ENCODE measurements around the gene PHLPP1.

Gene PHLPP1

DNA sequence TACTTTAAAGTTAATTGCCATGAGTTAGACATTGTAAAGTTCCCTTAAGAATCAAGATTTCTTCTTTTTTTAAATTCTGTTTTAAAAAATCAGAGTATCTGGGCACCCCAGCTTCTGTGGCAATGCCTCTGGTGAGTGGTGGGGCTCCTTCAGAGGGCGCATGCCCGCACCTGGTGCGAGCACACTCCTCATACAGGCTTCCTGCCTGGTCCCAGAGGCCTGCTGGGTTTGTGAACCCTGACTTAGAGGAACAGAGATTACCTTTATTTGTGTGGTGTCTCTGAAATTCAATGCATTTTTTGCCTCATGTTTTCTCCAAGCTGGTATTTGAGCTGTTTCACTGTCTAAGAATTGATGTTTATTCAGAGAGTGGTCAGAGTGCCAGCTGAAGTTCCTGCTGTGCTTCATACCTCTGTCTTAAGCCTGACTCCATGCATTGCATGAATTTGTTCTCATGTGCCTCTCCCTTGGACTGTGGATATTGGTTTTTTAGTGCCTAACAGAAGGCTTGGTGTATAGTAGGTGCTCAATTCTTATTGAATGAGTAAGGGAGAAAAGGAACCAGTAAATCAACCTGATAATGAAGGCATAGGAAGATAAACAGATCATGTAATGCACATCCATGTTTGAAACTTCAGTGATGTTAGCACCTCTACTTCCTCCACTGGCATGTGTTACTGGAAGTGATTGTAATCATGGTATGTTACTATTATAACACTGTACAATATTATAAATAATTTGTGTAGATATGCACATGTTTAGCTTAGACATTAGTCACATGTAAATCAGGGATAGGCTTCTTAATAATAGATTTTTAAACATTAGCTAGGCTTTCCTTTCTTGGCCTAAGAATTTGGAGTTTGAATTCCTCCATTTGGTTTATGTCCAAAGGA lies 29.0 kb downstream of the PHLPP1 start:
- no peak for DNase-seq

DNA sequence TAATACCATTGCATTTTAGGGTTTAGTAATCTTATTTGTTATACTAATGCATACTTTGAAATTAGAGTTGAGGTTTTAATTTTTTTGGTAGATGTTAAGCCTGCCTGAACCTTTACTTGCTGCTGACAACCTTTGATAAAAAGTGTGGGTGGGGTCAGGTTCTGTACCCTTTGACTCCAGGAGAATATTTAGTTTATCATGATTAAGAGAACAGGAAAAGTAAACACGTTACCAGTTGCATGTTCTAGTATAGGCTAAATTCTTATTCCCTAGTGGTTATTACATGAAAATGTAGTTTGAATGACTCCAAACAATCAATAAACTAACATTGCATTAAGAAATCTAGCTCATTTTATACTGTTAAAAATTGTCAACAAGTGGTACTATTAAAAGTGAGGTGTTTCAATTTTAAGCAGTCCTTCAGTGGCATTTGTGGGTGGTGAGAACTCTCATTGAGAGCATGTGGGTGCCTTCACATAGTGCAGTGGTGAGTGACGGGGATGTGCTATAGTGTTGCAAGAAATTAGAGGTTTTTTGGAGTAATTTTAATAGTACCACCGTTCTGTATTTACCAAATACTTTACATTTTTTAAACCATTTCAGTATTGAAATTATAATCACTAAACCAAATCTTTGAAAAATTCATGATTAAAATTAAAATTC lies 29.9 kb downstream of the PHLPP1 start:
- no peak for DNase-seq

DNA sequence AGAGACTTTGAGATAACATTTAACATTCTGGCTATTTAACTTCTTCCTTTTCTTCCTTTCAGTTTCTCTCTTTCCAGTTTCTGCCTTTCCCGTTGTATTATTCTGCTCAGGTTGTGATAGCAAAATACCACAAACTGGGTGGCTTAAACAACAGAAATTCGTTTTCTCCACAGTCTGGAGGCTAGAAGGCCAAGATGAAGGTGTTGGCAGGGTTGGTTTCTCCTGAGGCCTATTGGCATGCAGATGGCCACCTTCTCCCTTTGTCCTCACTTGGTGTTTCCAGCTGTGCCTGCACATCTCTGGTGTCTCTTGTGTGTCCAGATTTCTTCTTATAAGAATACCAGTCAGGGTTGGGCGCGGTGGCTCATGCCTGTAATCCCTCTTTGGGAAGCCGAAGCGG lies 34.0 kb downstream of the PHLPP1 start:
- no peak for DNase-seq

DNA sequence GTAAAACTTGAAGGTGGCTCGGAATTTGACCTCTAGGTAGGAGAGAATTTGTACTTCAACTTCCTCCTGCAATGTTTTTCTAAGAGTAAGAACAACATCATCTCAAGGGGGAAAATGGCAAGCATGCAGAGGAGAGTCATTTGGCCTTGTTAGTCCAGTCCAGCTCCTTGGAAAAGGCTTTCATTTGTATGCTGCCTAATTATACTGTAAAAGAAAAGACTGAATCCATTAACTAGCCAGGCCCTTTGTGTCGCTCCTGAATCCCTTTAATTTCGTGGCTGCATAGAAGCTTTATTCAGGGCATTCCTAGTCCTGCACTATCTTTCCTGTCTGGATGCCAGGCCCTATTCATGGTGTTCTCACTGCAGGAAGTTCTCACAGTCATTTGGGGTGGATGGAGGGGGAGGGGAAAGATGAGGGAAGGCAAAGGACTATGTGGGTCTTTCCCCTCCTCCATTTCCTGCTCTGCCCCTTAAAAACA lies 36.0 kb downstream of the PHLPP1 start:
- no peak for DNase-seq

DNA sequence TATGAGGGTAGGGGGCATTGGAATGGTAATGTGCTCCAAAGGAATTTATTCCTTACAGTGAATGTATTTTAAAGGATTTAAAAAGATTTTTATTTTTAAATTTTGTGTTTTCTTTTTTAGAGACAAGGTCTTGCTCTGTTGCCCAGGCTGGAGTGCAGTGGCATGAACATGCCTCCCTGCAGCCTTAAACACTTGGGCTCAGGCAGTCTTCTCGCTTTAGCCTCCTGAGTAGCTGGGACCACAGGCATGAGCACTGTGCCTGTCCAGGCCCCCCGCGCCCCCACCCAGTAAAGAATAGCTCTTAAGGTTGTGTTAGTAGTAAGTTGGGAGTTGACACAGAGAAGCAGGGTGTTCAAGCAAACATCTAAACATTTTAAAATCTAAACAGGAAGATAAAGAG lies 36.6 kb downstream of the PHLPP1 start:
- no peak for DNase-seq

DNA sequence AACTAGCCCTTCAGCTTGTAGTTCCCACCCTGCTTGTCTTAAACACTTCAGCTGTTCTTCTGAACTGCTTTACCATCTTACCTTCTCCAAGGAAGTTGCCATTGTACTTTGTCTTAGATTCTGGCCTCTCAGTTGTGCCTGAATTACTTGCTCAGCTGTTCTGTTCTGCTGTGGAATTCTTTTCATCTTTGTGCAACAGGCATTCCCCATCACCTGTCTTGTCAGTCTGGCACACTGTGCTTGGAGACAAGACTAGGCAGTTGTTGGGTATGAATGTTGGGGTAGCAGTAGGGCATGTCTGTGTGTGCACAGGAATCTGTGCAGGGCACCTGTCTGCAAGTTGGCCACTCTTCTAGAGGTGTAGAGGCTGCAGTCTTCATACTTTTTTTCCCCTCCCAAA lies 38.7 kb downstream of the PHLPP1 start:
- no peak for DNase-seq

DNA sequence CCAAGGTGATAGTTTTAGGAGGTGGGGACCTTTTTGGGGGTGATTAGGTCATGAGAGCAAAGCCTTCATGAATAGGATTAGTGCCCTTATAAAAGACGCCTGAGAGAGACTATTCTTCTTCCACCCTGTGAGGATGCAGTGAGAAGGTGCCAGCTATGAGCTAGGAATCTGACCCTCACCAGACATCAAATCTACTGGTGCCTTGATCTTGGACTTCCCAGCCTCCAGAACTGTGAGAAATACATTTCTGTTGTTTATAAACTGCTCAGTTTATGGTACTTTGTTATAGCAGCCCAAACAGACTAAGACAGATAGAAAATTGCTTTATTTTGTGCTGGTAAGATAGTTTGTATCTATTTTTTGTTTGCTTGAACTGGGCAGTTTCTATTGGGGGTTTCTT lies 40.1 kb downstream of the PHLPP1 start:
- no peak for DNase-seq

DNA sequence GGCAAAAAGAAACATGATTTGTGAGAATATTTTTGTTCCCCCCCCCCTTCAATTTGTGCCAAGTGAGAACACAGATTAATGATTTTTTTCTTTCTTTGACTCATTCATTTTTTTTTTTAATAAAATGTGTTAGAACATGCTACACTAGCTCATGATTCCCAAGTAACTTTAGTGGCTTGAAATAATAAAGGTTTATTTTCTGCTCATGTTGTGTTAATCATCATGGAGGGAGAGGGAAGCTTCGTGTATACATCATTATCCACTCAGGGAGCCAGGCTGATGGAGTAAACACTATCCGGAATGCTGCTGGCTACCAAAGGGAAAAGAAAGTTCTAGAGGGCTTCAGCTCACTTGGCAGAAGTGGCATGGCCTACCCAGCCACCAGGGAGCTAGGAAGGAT lies 40.6 kb downstream of the PHLPP1 start:
- no peak for DNase-seq

DNA sequence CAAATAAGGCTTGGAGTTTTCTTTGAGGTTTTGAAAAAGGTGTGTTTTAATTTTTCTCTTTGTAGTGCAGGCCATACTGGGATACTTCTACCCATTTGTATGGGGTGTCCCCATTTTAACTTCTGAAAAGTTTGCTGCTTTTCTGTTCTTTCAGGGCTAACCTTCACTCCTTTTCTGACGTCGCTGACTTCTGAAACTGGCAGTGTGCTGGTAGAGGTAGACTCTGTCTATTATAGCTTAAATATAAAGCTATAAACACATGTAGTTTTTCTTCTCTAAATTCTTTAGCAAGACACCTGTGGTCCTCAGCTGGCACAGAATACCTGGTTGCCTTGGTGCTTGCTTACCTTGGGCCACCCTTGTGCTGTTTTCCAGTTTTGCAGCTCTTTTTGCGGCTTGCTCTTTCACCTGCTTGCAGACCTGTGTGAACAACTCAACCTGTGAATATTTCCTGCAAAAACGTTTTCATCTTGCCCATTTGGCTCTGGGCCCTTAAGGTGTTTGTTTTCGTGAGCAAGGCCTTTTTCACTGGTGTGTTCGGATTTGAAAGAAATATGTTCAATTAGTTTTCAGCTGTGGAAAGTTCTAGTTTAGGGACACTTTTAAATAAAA lies 42.2 kb downstream of the PHLPP1 start:
- DNase-seq = no peak

DNA sequence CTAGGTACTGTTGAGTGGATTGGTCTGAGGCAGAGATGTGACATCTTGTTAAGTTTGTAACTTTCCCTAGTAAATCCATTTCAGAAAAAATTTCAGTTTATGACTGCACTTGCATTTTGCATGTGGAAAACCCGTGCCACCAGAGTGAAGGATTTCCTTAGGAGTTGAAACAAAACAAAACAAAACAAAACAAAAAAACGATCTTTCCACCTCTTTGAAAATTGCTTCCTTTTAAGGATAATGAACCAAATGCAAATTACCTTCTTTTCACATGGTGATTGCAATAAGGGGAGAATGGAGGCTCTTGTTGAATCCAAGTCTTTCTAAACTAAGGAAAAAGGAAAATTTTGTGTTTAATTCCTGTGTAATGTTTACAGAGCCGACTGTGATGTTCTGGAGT lies 43.2 kb downstream of the PHLPP1 start:
- DNase-seq = no peak

DNA sequence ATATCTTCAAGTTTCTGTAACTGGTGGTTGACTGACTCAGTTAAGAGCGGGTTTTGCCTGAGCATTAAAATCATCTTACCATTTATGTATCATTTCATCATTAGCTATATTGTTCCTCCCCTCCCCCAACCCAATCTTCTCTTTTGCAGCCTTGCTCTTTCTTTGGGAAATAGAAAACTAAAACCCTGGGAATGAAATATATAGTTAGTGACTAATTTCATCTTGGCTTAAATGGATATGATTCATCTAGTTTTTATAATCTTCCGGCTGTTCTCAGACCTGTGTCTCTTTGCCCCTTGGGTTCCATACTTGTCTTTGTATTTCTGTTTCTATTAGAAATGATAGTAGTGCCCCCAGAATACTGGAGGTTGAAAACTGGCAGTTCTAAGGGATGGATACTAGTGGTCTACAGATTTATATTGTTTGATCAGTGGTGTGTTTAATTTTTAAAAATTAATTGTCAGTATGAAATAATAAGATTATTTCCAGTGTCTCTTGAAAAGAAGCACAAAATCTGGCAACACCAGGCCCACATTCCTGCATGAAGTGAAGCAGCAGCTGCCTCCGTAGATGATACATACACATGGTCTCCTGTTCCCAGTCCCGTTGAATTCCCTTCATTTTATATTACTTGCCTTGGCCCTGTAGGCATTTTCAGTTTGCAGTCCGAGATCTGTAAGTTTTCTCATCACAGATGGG lies 44.5 kb downstream of the PHLPP1 start:
- no peak for DNase-seq

DNA sequence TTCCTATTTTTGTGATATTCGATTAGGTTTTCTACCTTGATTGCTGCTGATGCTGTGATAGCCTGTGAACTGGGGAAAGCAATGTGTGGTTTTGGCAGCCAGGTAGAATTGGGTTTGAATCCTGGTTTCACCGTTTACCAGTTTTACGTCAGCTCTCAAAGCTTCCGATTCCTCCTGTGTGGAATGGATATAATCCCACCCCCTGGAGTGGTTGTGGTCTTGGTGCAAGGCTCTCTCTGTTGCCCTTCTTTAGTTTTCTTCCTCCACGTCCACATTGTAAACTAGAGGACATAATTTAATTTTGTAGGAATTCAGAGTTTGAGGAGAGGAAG lies 45.0 kb downstream of the PHLPP1 start:
- no peak for DNase-seq

DNA sequence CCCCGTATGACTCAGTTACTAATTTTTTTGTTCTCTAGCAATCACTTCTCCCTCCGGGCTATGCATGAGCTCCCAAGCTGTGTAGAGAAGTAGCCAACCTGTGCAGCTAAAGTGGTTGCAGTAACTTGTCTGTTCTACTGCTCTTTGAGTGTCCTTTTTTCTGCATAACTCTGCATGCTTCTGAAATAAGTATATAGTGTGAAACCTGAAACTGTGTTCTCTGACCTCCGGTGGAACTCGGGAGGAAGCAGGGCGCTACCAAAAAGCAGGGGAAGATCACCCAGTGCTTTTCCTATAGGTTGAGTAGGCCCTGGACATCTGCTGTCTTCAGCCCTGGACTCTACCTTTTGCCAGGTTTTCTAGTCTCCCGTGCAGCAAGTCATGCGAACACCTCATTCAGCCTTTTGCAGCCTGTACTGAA lies 47.8 kb downstream of the PHLPP1 start:
- DNase-seq = no peak

DNA sequence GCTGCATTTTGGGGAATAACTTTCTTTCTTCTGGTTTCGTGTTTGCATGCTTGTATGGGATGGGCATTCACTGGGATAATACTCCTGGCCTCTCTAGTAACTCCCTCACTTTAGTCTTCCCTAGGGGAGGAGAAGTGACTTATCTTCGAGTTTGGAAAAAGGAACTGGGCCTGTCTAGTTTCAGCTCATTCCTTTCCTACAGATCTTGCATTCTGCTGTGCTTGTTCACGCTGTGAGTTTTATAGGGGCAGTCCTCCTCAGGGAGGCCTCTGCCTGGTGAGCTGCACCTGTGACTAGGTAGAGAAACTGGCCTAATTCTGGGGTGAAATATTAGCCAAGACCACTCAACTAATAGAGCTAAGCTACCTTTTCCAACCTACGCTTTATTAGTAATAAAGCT lies 50.9 kb downstream of the PHLPP1 start:
- no peak for DNase-seq

DNA sequence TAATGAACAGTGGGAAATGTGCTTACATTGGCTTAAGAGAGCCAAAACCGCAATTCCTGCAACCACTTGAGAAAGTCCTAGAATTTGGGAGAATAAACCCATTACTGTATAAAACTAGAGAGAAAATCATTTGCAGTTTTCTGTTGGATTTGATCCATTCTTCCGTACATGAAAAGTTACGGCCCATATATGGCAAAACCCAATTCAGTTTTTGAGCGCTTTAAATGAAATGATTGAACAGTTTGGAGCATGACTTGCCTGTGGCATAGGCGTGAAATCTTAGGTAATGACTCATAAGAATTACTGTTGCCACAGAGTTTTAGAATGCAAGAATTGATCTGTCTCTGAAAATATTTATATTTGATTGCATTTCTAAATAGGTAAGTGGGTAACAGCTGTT lies 52.0 kb downstream of the PHLPP1 start:
- no peak for DNase-seq

DNA sequence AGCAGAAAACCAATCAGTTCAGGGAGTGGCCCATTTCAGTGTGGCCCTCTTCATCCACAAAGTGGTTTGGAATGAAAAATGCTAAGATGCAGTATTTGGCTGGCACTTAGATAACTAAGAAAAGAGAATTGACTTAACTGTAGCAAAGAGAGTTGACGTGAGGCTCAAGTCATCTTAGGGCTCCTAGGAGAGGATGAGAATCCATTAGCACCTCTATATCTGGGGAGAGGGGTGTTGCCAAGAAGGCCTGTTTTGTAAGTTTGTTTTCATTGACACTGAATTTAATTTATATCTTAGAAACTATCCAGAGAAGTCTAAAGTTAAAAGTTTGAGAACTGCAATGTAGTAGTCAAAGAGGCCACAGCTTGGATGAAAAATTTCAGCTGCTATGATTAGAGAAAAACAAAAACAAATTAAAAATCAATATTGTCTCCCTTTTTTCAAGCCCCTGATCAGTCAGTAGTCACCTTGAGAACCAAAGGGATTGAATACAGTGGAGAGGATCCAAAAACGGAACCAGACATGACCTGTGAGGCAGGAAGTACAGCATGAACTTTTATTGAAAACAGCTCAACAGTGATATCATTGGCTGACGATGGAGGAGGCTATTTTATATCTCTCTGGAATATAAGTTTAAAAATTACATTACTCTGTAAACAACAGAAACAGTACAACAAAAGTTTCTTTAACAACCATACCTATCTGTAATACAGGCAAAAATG lies 52.7 kb downstream of the PHLPP1 start:
- DNase-seq = no peak

DNA sequence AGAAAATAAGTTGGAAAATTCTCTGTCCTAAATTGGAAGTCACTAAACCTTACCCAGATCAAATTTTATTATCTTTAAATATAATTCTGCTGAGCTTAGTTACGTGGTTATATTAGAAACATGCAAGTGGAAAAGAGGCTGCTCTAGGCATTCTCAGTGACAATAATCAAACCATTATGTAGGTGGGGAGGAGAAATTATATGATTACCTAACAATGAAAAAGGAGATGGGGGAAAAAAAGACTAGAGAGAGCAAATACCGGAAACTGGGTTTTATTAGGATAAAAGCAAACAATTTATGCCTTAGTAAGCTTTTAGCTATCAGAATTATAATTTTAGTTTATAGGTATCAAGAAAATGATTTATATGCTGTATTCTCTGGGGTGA lies 53.2 kb downstream of the PHLPP1 start:
- DNase-seq = no peak

DNA sequence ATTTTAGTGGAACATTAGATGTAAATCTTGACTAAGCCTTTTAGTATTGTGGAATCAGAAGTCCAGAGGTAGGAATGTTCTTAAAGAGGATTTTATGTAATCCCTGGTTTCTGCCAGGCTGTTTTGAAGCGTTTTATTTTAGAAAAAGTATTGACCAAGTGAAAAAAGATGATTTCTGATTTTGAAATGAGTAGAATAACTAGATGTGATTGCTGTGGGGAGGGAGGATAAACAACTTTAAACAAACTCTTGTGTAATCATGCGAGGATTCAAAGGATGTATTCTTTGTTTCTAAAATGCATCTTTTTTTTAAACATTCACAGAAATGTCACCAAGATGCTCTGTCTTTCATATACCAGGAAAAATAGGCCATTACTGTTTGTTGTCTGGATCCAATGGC lies 53.9 kb downstream of the PHLPP1 start:
- no peak for DNase-seq

DNA sequence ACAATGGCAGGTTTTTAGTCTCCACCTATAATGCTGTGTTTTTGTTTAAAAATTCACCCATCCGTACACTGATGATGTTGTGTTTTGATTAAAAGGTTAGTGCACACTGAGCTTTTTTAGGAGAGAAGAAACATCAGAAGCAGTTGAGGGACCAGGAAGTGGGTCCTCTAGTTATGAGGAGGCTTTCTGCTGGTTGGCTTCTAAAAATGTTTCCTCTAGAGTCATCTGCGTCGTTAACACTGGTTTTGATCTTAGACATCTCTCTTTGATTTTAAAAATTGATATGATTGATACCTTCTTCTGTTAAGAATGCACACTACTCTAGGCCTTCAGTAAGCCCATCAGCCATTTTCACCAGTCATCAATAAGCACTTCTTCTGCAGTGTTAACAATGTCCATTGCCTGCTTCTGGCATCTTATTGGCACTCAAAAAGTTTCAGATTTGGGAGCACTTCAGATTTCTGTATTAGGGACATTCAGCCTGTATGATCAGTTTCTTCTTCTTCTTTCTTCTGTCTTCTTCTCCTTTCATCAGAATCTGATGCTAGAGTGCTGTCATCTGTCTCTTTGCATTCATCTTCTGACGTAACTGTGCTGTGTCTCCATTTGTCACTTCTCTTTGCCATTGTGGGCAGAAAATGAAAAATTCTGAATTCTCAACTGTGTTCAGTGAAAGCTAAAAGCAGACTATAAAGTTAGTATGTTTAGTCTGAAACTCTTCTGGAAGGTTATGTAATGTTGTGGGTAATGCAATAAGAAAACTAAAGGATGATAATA lies 56.3 kb downstream of the PHLPP1 start:
- DNase-seq = no peak

DNA sequence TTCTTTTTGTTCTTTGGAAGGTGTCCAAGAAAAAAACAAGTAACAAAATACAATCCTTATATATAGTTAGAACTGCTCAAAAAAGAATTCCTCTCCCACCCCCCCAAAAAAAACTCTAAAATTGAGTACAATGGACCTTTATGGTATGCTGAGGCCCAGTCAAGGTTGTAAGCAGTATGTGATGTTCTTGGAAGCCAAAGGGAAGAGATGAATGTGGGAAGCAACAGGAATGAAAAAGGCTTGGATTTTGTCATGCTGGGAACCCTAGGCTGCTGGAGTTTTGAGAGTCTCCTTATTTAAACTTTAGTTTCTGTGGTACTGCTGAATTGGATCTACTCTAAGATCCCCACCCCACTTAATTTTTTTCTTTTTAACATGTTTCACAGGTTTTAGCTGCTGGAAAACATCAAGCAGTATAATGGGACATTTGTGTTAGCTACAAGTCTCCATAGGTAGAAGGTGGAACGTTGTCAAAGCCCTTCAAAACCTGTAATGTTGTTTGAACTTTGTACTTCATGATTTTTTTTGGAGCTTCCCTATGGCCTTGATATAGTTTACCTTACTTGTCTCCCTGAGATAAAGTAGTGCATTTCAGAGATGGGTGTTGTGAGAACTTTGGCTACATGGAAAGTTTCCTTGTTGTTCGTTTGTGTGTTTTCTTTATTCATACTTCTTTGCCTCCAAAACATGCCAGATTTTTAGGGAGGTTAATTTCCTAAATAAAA lies 57.7 kb downstream of the PHLPP1 start:
- DNase-seq = no peak

DNA sequence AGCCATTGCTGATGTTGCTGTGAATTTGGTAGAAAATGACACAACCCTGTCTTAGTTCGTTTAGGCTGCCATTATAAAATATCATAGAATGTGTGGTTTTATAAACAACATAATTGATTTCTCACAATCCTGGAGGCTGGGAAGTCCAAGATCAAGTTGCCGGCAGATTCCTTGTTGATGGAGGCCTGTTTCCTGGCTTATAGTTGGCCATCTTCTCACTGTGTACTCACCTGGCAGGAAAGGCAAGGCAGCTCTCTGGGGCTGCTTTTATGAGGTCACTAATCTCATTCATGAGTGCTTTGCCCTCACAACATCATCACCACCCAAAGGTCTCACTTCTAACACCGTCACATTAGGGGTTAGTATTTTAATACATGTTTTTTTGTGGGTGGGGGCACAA lies 58.4 kb downstream of the PHLPP1 start:
- no peak for DNase-seq
